Esophagus muscularis mucosa (tissue), 4 donors: ENCODE measurements around the gene THSD7A. TPM values are rescaled to one million over a fixed set of nuclear protein-coding genes. Genes with fewer than 3 reads are reported as not detected.

ENCODE experiments used
- DNase-seq: peaks from one replicate; pipeline ENCODE4 v3.0.0-alpha.2; 2017; ENCODE audit errors: extremely low spot score
- H3K27ac ChIP-seq, 4 donors: fragments of 200-600 bp; sonication (generic); replicated peaks in 1 of 4; 1 replicate in 3 of 4; 2 replicates in 1 of 4; pipeline ENCODE4 v1.5.1; 2016 to 2019; ENCODE audit warnings: mild to moderate bottlenecking in 1 of 4
- H3K27me3 ChIP-seq, 4 donors: fragments of 200-600 bp; sonication (generic); one replicate each; pipeline versions ENCODE4 v1.5.1 to v1.6.0; 2016 to 2019
- H3K36me3 ChIP-seq, 4 donors: fragments of 200-600 bp; sonication (generic); one replicate each; pipeline ENCODE4 v1.5.1; 2016 to 2019
- H3K4me1 ChIP-seq, 4 donors: fragments of 200-600 bp; sonication (generic); one replicate each; pipeline ENCODE4 v1.5.1; 2016 to 2019
- H3K4me3 ChIP-seq, 4 donors: fragments of 200-600 bp; sonication (generic); 1 replicate in 2 of 4; 2 replicates in 2 of 4; pipeline ENCODE4 v1.5.1; 2016 to 2019; ENCODE audit warnings: mild to moderate bottlenecking in 4 of 4, moderate library complexity in 1 of 4
- H3K9me3 ChIP-seq, 4 donors: fragments of 200-600 bp; sonication (generic); 1 replicate in 3 of 4; 2 replicates in 1 of 4; pipeline ENCODE4 v1.5.1; 2016 to 2019
- CTCF ChIP-seq, 3 experiments: fragments of 200-600 bp in 2 of 3; fragments of 450-650 bp in 1 of 3; sonication (generic) in 2 of 3; IDR thresholded peaks; one replicate each; pipeline ENCODE4 v1.5.1; 2017 to 2019; ENCODE audit warnings: antibody characterized with exemption in 3 of 3, mild to moderate bottlenecking in 2 of 3, moderate library complexity in 1 of 3
- EP300 ChIP-seq: sonication (generic); formaldehyde crosslinking; IDR thresholded peaks from one replicate; pipeline ENCODE4 v1.6.1; 2017; ENCODE audit warnings: antibody characterized with exemption
- POLR2A ChIP-seq: fragments of 450-650 bp; IDR thresholded peaks from one replicate; pipeline ENCODE4 v1.6.1; 2017; ENCODE audit warnings: antibody characterized with exemption, moderate library complexity, mild to moderate bottlenecking, low read depth
- POLR2AphosphoS5 ChIP-seq, 2 donors: sonication (generic); formaldehyde crosslinking; IDR thresholded peaks; one replicate each; pipeline ENCODE4 v1.6.1; 2017; ENCODE audit warnings: antibody characterized with exemption in 2 of 2
- WGBS: methylation state at CpG from one replicate; pipeline ENCODE4 v1.1.5; 2018; 5-methylcytosine and 5-hydroxymethylcytosine counted together
- intact Hi-C: fragments of 100-400 bp; cut with DNase I; formaldehyde crosslinking; loops from one replicate; pipeline ENCODE4 v1.15.1; 2023
- total RNA-seq, 4 donors: library from RNA; depleted of rRNA; stranded (reverse); fragments of >200 nt; gene quantifications; one replicate each; pipeline versions ENCODE4 v1.1.0 to v1.2.1, GENCODE V29; 2016

THSD7A gene
- total RNA-seq, 4 donors from 2014 or later, result 1.2 to 3.8 (median 2.8) TPM

- Histone ChIP-seq H3K27me3 (no peaks in the 10 kb centered on the region), H3K4me3 (no peak overlapping the region), H3K9me3 (no peaks in the 10 kb centered on the region), H3K36me3 (no peaks in the 10 kb centered on the region), H3K27ac (no peak overlapping the region), H3K4me1 (no peaks in the 10 kb centered on the region)
- no peak for DNase-seq
- intact Hi-C loops, result no loop called here
- 82% methylated on average over 4 of the region's 4 CpGs for WGBS
- TF ChIP-seq CTCF (IDR thresholded peaks at IDR 0.05), result no peak
- TF ChIP-seq EP300, result no peak
- TF ChIP-seq POLR2A, result no peak
- TF ChIP-seq POLR2AphosphoS5 (IDR thresholded peaks at IDR 0.05), result no peak
Observed at GRCh38 chr7:11747715-11748485, 84.1 kb downstream of the THSD7A start.

GRCh38 chr7:11746591-11746990 lies 85.4 kb downstream of the THSD7A start:
- WGBS, result 94% methylated on average over 1 of the region's 1 CpG
- H3K27me3 ChIP-seq, result no peaks in the 10 kb centered on the region

GRCh38 chr7:11743548-11743947 lies 88.5 kb downstream of the THSD7A start:
- H3K27me3 ChIP-seq, result no peaks in the 10 kb centered on the region
- TF ChIP-seq POLR2A (no peak), EP300 (no peak), POLR2AphosphoS5 (IDR thresholded peaks at IDR 0.05) (no peak)
- intact Hi-C loops, result no loop called here
- 95% methylated on average over 1 of the region's 1 CpG for WGBS
- H3K4me1 ChIP-seq, result no peaks in the 10 kb centered on the region
- no peak overlapping the region for H3K27ac ChIP-seq
- H3K4me3 ChIP-seq, result no peak overlapping the region
- no peaks in the 10 kb centered on the region for H3K36me3 ChIP-seq
- no peaks in the 10 kb centered on the region for H3K9me3 ChIP-seq
- DNase-seq, result no peak

More at GRCh38 chr7:11746591-11746990, 85.4 kb downstream of the THSD7A start:
- no peaks in the 10 kb centered on the region for H3K9me3 ChIP-seq
- TF ChIP-seq POLR2AphosphoS5 (IDR thresholded peaks at IDR 0.05) (no peak), POLR2A (no peak), EP300 (no peak), CTCF (IDR thresholded peaks at IDR 0.05) (no peak)
- DNase-seq, result no peak
- intact Hi-C loops, result no loop called here
- H3K36me3 ChIP-seq, result no peaks in the 10 kb centered on the region
- no peak overlapping the region for H3K27ac ChIP-seq
- H3K4me1 ChIP-seq, result no peaks in the 10 kb centered on the region
- no peak overlapping the region for H3K4me3 ChIP-seq

- no peak for DNase-seq
Observed at GRCh38 chr7:11743016-11743415, 89.0 kb downstream of the THSD7A start.

GRCh38 chr7:11742496-11742895 lies 89.5 kb downstream of the THSD7A start:
- intact Hi-C loops, result no loop called here
- no peak overlapping the region for H3K4me3 ChIP-seq
- no peak for DNase-seq
- no peaks in the 10 kb centered on the region for H3K9me3 ChIP-seq
- no peak overlapping the region for H3K27ac ChIP-seq
- no peaks in the 10 kb centered on the region for H3K27me3 ChIP-seq
- no peaks in the 10 kb centered on the region for H3K36me3 ChIP-seq
- H3K4me1 ChIP-seq, result no peaks in the 10 kb centered on the region
- 14% methylated on average over 1 of the region's 1 CpG for WGBS
- TF ChIP-seq CTCF (IDR thresholded peaks at IDR 0.05), result no peak
- TF ChIP-seq POLR2AphosphoS5 (IDR thresholded peaks at IDR 0.05), result no peak
- TF ChIP-seq EP300, result no peak
- TF ChIP-seq POLR2A, result no peak

More at GRCh38 chr7:11743016-11743415, 89.0 kb downstream of the THSD7A start:
- 82% methylated on average over 3 of the region's 3 CpGs for WGBS
- no peaks in the 10 kb centered on the region for H3K27me3 ChIP-seq
- TF ChIP-seq CTCF (IDR thresholded peaks at IDR 0.05) (no peak), EP300 (no peak)
- no peak overlapping the region for H3K4me3 ChIP-seq
- no peaks in the 10 kb centered on the region for H3K4me1 ChIP-seq
- intact Hi-C loops, result no loop called here
- H3K9me3 ChIP-seq, result no peaks in the 10 kb centered on the region
- no peaks in the 10 kb centered on the region for H3K36me3 ChIP-seq
- H3K27ac ChIP-seq, result no peak overlapping the region
